ENCODE measurements around the gene PRR30. TPM values are rescaled to one million over a fixed set of nuclear protein-coding genes. Genes with fewer than 3 reads are reported as not detected.

PRR30 gene
- total and polyA plus RNA-seq, 2 donors (not counting 1 experiment from before 2014, with no cell fraction given) = not detected

- Histone ChIP-seq H3K27ac (ENCODE audit: insufficient read depth, low read length) (no peak overlapping the region), H3K4me2 (ENCODE audit: extremely low read depth, insufficient read depth, low read length) (no peak overlapping the region)
Measured at GRCh38 chr2:27158468-27158867, 19.3 kb upstream of the PRR30 start.

GRCh38 chr2:27155069-27155520, 15.9 kb upstream of the PRR30 start:
- Histone ChIP-seq H2AFZ (ENCODE audit: low read length) (no peak overlapping the region), H3K4me2 (ENCODE audit: extremely low read depth, insufficient read depth, low read length) (no peak overlapping the region), H3K36me3 (ENCODE audit: control insufficient read depth, insufficient read depth, low read length) (no peaks in the 10 kb centered on the region), H4K20me1 (ENCODE audit: control insufficient read depth, extremely low read depth, insufficient read depth, low read length) (no peaks in the 10 kb centered on the region), H3K27me3 (ENCODE audit: control insufficient read depth, insufficient read depth, low read length) (peaks cover 20% of the 10 kb centered on the region), H3K9ac (ENCODE audit: insufficient read depth, low read length) (no peak overlapping the region), H3K9me3 (ENCODE audit: control insufficient read depth, insufficient read depth, low read depth, low read length) (no peaks in the 10 kb centered on the region), H3K27ac (ENCODE audit: insufficient read depth, low read length) (no peak overlapping the region), H3K4me3 (replicated peaks in 1 of 4; ENCODE audit: control extremely low read depth in 1 of 4, insufficient read depth in 1 of 4, low read depth in 3 of 4, low read length in 4 of 4) (no peak overlapping the region), H3K4me1 (ENCODE audit: control insufficient read depth, extremely low read depth, insufficient read depth, low read length) (no peaks in the 10 kb centered on the region), H3K79me2 (ENCODE audit: control insufficient read depth, insufficient read depth, low read length) (no peaks in the 10 kb centered on the region)
- DNase-seq (ENCODE audit: low read depth in 2 of 2) = no peak
- TF ChIP-seq EZH2 (IDR thresholded peaks at IDR 0.05; ENCODE audit: low read length, missing control alignments) = no peak
- TF ChIP-seq, protein P1, sequence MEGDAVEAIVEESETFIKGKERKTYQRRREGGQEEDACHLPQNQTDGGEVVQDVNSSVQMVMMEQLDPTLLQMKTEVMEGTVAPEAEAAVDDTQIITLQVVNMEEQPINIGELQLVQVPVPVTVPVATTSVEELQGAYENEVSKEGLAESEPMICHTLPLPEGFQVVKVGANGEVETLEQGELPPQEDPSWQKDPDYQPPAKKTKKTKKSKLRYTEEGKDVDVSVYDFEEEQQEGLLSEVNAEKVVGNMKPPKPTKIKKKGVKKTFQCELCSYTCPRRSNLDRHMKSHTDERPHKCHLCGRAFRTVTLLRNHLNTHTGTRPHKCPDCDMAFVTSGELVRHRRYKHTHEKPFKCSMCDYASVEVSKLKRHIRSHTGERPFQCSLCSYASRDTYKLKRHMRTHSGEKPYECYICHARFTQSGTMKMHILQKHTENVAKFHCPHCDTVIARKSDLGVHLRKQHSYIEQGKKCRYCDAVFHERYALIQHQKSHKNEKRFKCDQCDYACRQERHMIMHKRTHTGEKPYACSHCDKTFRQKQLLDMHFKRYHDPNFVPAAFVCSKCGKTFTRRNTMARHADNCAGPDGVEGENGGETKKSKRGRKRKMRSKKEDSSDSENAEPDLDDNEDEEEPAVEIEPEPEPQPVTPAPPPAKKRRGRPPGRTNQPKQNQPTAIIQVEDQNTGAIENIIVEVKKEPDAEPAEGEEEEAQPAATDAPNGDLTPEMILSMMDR (conservative IDR thresholded peaks at IDR 0.05 in 1 of 2, IDR thresholded peaks at IDR 0.05 in 1 of 2; ENCODE audit: low read depth in 1 of 2, low read length in 2 of 2) = no peak

More at GRCh38 chr2:27158468-27158867, 19.3 kb upstream of the PRR30 start:
- H3K27me3 ChIP-seq (ENCODE audit: control insufficient read depth, insufficient read depth, low read length) = peaks cover 8% of the 10 kb centered on the region
- DNase-seq (ENCODE audit: low read depth in 2 of 2) = no peak
- H2AFZ ChIP-seq (ENCODE audit: low read length) = no peak overlapping the region
- no peak overlapping the region for H3K4me3 ChIP-seq (replicated peaks in 1 of 4; ENCODE audit: control extremely low read depth in 1 of 4, insufficient read depth in 1 of 4, low read depth in 3 of 4, low read length in 4 of 4)
- TF ChIP-seq EZH2 (IDR thresholded peaks at IDR 0.05; ENCODE audit: low read length, missing control alignments) = no peak
- TF ChIP-seq, protein P1 (conservative IDR thresholded peaks at IDR 0.05 in 1 of 2, IDR thresholded peaks at IDR 0.05 in 1 of 2; ENCODE audit: low read depth in 1 of 2, low read length in 2 of 2) = no peak
- H3K36me3 ChIP-seq (ENCODE audit: control insufficient read depth, insufficient read depth, low read length) = no peaks in the 10 kb centered on the region
- H3K4me1 ChIP-seq (ENCODE audit: control insufficient read depth, extremely low read depth, insufficient read depth, low read length) = no peaks in the 10 kb centered on the region
- H4K20me1 ChIP-seq (ENCODE audit: control insufficient read depth, extremely low read depth, insufficient read depth, low read length) = no peaks in the 10 kb centered on the region
- no peaks in the 10 kb centered on the region for H3K79me2 ChIP-seq (ENCODE audit: control insufficient read depth, insufficient read depth, low read length)
- H3K9me3 ChIP-seq (ENCODE audit: control insufficient read depth, insufficient read depth, low read depth, low read length) = no peaks in the 10 kb centered on the region
- no peak overlapping the region for H3K9ac ChIP-seq (ENCODE audit: insufficient read depth, low read length)

DNA sequence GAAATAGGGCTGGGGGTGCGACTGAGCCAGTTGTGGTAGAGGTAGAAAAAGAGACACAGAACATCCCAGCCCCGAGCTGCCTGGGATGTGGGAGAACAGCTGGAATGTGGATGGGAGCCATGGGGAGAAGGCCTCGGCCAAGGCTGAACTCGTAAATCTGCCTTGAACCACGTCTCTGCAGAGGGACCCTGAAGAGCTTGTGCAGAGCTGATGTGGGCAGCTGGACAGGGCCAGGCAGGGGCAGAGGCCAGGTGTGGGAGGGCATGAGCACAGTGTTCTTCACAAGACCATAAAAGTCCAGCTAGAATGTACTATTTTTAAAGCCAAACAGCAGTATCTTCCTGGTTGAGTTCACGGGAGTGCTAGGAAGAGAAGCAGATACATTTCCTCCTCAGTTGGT, 15.3 kb upstream of the PRR30 start:
- H3K36me3 ChIP-seq (ENCODE audit: control insufficient read depth, insufficient read depth, low read length) = no peaks in the 10 kb centered on the region
- H3K79me2 ChIP-seq (ENCODE audit: control insufficient read depth, insufficient read depth, low read length) = no peaks in the 10 kb centered on the region
- peaks cover 21% of the 10 kb centered on the region for H3K27me3 ChIP-seq (ENCODE audit: control insufficient read depth, insufficient read depth, low read length)
- H3K9me3 ChIP-seq (ENCODE audit: control insufficient read depth, insufficient read depth, low read depth, low read length) = no peaks in the 10 kb centered on the region
- H4K20me1 ChIP-seq (ENCODE audit: control insufficient read depth, extremely low read depth, insufficient read depth, low read length) = no peaks in the 10 kb centered on the region
- TF ChIP-seq, protein P1 (conservative IDR thresholded peaks at IDR 0.05 in 1 of 2, IDR thresholded peaks at IDR 0.05 in 1 of 2; ENCODE audit: low read depth in 1 of 2, low read length in 2 of 2) = no peak
- no peak for TF ChIP-seq EZH2 (IDR thresholded peaks at IDR 0.05; ENCODE audit: low read length, missing control alignments)
- no peak overlapping the region for H3K27ac ChIP-seq (ENCODE audit: insufficient read depth, low read length)
- no peak for DNase-seq (ENCODE audit: low read depth in 2 of 2)
- no peak overlapping the region for H3K4me2 ChIP-seq (ENCODE audit: extremely low read depth, insufficient read depth, low read length)
- no peak overlapping the region for H2AFZ ChIP-seq (ENCODE audit: low read length)
- no peaks in the 10 kb centered on the region for H3K4me1 ChIP-seq (ENCODE audit: control insufficient read depth, extremely low read depth, insufficient read depth, low read length)
- no peak overlapping the region for H3K9ac ChIP-seq (ENCODE audit: insufficient read depth, low read length)
- no peak overlapping the region for H3K4me3 ChIP-seq (replicated peaks in 1 of 4; ENCODE audit: control extremely low read depth in 1 of 4, insufficient read depth in 1 of 4, low read depth in 3 of 4, low read length in 4 of 4)
